Endothelial cell of umbilical vein (primary cell): ENCODE results near the gene MAT1A. TPM values are rescaled to one million over a fixed set of nuclear protein-coding genes. Genes with fewer than 3 reads are reported as not detected.

ENCODE experiments used
- BruUV-seq: library from RNA; stranded (reverse); fragments of 400-500 nt; replicated peaks from 2 replicates; lab custom pipeline; 2021; lab: Mats Ljungman, UMichigan
- CTCF ChIA-PET: fragments of 300-600, 350-600 bp; sonication (Branson Sonifier 250); formaldehyde crosslinking; loops from one replicate; lab custom pipeline; 2021; ENCODE audit warnings: antibody characterized with exemption, inconsistent platforms; lab: Charles Lee
- POLR2A ChIA-PET: fragments of 300-600, 350-600 bp; sonication (Branson Sonifier 250); formaldehyde crosslinking; loops from one replicate; lab custom pipeline; 2021; ENCODE audit warnings: antibody characterized with exemption, inconsistent platforms; lab: Charles Lee
- DNase-seq: peaks from one replicate; pipeline ENCODE4 v3.0.0-alpha.2; 2011; ENCODE audit warnings: low read depth, low spot score
- FAIRE-seq: peaks from 2 replicates; lab custom pipeline; 2011; peaks lifted over from hg19 to GRCh38; lab: Jason Lieb, UNC
- H2AFZ ChIP-seq: 2 replicates; pipeline ENCODE4 v1.6.0; 2012; ENCODE audit warnings: low read depth, low read length, control low read depth, inconsistent platforms
- H3K27ac ChIP-seq: 2 replicates; pipeline ENCODE4 v1.5.1; 2011; ENCODE audit warnings: low read depth, mild to moderate bottlenecking, control low read depth, low read length, moderate library complexity; ENCODE audit not compliant: insufficient read depth
- H3K27me3 ChIP-seq, 2 experiments: 2 replicates each; pipeline versions ENCODE4 v1.6.0 to v1.6.1; 2011; ENCODE audit warnings: low read length in 2 of 2, mixed read lengths in 1 of 2; ENCODE audit not compliant: control insufficient read depth in 2 of 2, insufficient read depth in 2 of 2
- H3K36me3 ChIP-seq, 2 experiments: 2 replicates in 1 of 2; 3 replicates in 1 of 2; pipeline ENCODE4 v1.5.1; 2011; ENCODE audit warnings: low read length in 2 of 2, mild to moderate bottlenecking in 1 of 2, moderate library complexity in 1 of 2; ENCODE audit not compliant: control insufficient read depth in 2 of 2, insufficient read depth in 2 of 2; ENCODE audit errors: extremely low read depth in 1 of 2
- H3K4me1 ChIP-seq: 3 replicates; pipeline ENCODE4 v1.5.1; 2011; ENCODE audit warnings: mild to moderate bottlenecking, low read length; ENCODE audit not compliant: control insufficient read depth, insufficient read depth; ENCODE audit errors: extremely low read depth
- H3K4me2 ChIP-seq: 2 replicates; pipeline ENCODE4 v1.6.1; 2011; ENCODE audit warnings: low read length, control low read depth, mixed read lengths; ENCODE audit not compliant: insufficient read depth
- H3K4me3 ChIP-seq, 3 experiments: fragments of 200-600 bp in 1 of 3; sonication (generic), shearing (Covaris generic) in 1 of 3; replicated peaks in 1 of 3; 2 replicates each; pipeline ENCODE4 v1.5.1; 2011 to 2016; ENCODE audit warnings: control low read depth in 3 of 3, low read length in 3 of 3, mild to moderate bottlenecking in 2 of 3, inconsistent platforms in 1 of 3, low read depth in 1 of 3, moderate library complexity in 1 of 3; ENCODE audit not compliant: insufficient read depth in 1 of 3
- H3K79me2 ChIP-seq: 2 replicates; pipeline ENCODE4 v1.6.0; 2012; ENCODE audit warnings: low read length, inconsistent platforms; ENCODE audit not compliant: control insufficient read depth, insufficient read depth
- H3K9ac ChIP-seq: replicated peaks from 2 replicates; pipeline ENCODE3; 2011; ENCODE audit warnings: low read length, control low read depth; ENCODE audit not compliant: insufficient read depth; ENCODE audit errors: extremely low read depth
- H3K9me1 ChIP-seq: replicated peaks from 3 replicates; pipeline ENCODE4 v1.6.0; 2011; ENCODE audit warnings: mild to moderate bottlenecking, low read length; ENCODE audit not compliant: control insufficient read depth, insufficient read depth; ENCODE audit errors: extremely low read depth
- H3K9me3 ChIP-seq: replicated peaks from 2 replicates; pipeline ENCODE4 v1.5.1; 2012; ENCODE audit warnings: low read length, inconsistent platforms; ENCODE audit not compliant: control insufficient read depth, insufficient read depth
- H4K20me1 ChIP-seq: replicated peaks from 2 replicates; pipeline ENCODE3; 2011; ENCODE audit warnings: mild to moderate bottlenecking, low read length; ENCODE audit not compliant: control insufficient read depth, insufficient read depth; ENCODE audit errors: extremely low read depth
- FOS ChIP-seq: IDR thresholded peaks from 2 replicates; pipeline ENCODE4 v1.6.1; 2011; ENCODE audit warnings: mild to moderate bottlenecking, low read length, moderate library complexity, borderline replicate concordance; ENCODE audit not compliant: insufficient read depth
- GATA2 ChIP-seq: IDR thresholded peaks from 2 replicates; pipeline ENCODE4 v1.7.0; 2011; ENCODE audit warnings: low read depth, mild to moderate bottlenecking, moderate library complexity, mixed read lengths, low read length; ENCODE audit not compliant: insufficient read length, insufficient read depth
- MYC ChIP-seq: IDR thresholded peaks from one replicate; pipeline ENCODE4 v1.6.1; 2011; ENCODE audit warnings: mild to moderate bottlenecking, low read depth, low read length
- POLR2AphosphoS5 ChIP-seq: IDR thresholded peaks from 2 replicates; pipeline ENCODE4 v1.6.1; 2012; ENCODE audit warnings: low read depth, mild to moderate bottlenecking, control low read depth, low read length, moderate library complexity; ENCODE audit not compliant: insufficient read depth
- dilution Hi-C: fragments of 300-500 bp; cut with MboI; formaldehyde crosslinking; loops from one replicate; pipeline ENCODE4 v1.15.0; 2019; ENCODE audit warnings: low sequenced_read_pairs; ENCODE audit not compliant: extremely low pct_ligation_motif_present
- intact Hi-C: fragments of 100-400 bp; cut with micrococcal nuclease; formaldehyde crosslinking; loops from one replicate; pipeline ENCODE4 v1.10.0; 2022
- polyA plus RNA-seq, 4 experiments: library from polyadenylated mRNA; depleted of rRNA in 3 of 4; stranded (reverse) in 3 of 4; unstranded in 1 of 4; fragments of >200 nt; gene quantifications; 2 replicates each; pipeline versions ENCODE4 v1.2.1 to v1.2.3, GENCODE V29; 2011 to 2012; ENCODE audit warnings: missing spikeins in 1 of 4
- total RNA-seq: library from RNA; stranded (reverse); gene quantifications from 2 replicates; pipeline ENCODE4 v1.2.3, GENCODE V29; 2021
- TF ChIP-seq, protein P1 (sequence below), 2 donors: IDR thresholded peaks; 1 replicate in 1 of 2; 2 replicates in 1 of 2; pipeline ENCODE4 v1.5.1; 2011; ENCODE audit warnings: low read length in 2 of 2, mild to moderate bottlenecking in 2 of 2, moderate library complexity in 2 of 2, control low read depth in 1 of 2, inconsistent platforms in 1 of 2, low read depth in 1 of 2; ENCODE audit not compliant: insufficient read depth in 1 of 2; ENCODE audit errors: extremely low read depth in 1 of 2

MAT1A gene
- total and polyA plus RNA-seq, 2 donors (not counting 3 experiments of a cell fraction or from before 2014, with no cell fraction given), result not detected

- ChIA-PET CTCF (no interaction called here), POLR2A (no interaction called here)
- Histone ChIP-seq H3K79me2 (no peaks in the 10 kb centered on the region), H3K27ac (no peak overlapping the region), H3K27me3 (peaks cover 2 to 3% of the 10 kb centered on the region in 2 experiments), H3K4me3 (no peak overlapping the region), H3K4me1 (no peaks in the 10 kb centered on the region), H2AFZ (no peak overlapping the region), H3K9me1 (no peaks in the 10 kb centered on the region), H3K9ac (no peak overlapping the region), H3K36me3 (no peaks in the 10 kb centered on the region), H3K9me3 (no peaks in the 10 kb centered on the region), H3K4me2 (no peak overlapping the region), H4K20me1 (no peaks in the 10 kb centered on the region)
- FAIRE-seq (no peak), DNase-seq (no peak)
- BruUV-seq, result no TSS peak
- intact Hi-C loops (no loop called here), dilution Hi-C loops (no loop called here)
- no peak for TF ChIP-seq GATA2
- TF ChIP-seq POLR2AphosphoS5, result no peak
- TF ChIP-seq MYC, result no peak
- TF ChIP-seq, protein P1, sequence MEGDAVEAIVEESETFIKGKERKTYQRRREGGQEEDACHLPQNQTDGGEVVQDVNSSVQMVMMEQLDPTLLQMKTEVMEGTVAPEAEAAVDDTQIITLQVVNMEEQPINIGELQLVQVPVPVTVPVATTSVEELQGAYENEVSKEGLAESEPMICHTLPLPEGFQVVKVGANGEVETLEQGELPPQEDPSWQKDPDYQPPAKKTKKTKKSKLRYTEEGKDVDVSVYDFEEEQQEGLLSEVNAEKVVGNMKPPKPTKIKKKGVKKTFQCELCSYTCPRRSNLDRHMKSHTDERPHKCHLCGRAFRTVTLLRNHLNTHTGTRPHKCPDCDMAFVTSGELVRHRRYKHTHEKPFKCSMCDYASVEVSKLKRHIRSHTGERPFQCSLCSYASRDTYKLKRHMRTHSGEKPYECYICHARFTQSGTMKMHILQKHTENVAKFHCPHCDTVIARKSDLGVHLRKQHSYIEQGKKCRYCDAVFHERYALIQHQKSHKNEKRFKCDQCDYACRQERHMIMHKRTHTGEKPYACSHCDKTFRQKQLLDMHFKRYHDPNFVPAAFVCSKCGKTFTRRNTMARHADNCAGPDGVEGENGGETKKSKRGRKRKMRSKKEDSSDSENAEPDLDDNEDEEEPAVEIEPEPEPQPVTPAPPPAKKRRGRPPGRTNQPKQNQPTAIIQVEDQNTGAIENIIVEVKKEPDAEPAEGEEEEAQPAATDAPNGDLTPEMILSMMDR (IDR thresholded peaks at IDR 0.05; ENCODE audit: extremely low read depth in 1 of 2, insufficient read depth in 1 of 2, low read depth in 1 of 2, low read length in 2 of 2), result no peak
- TF ChIP-seq FOS, result no peak
These were observed 3.3 kb upstream of the MAT1A start for GRCh38 chr10:80292607-80293239.
